HL-60 (cell line): ENCODE data around the gene TUBD1.
A peak's percentile ranks its signal among the peaks of the same experiment; 100 is the strongest.

Experiments
- DNase-seq, 2 experiments: peaks; one replicate each; pipeline ENCODE4 v3.0.0-alpha.2; 2010 to 2020; ENCODE audit warnings: low read depth in 1 of 2, low spot score in 1 of 2
- H3K27ac ChIP-seq: fragments of 250-450 bp; sonication (Bioruptor Pico); replicated peaks from 2 replicates; pipeline ENCODE4 v1.5.1; 2020; ENCODE audit warnings: mild to moderate bottlenecking, moderate library complexity
- H3K27me3 ChIP-seq: fragments of 250-450 bp; sonication (Bioruptor Pico); 2 replicates; pipeline ENCODE4 v1.5.1; 2021; ENCODE audit warnings: mild to moderate bottlenecking, moderate library complexity; ENCODE audit not compliant: insufficient read depth, poor library complexity, severe bottlenecking
- H3K4me3 ChIP-seq: replicated peaks from 2 replicates; pipeline ENCODE4 v1.5.1; 2011; ENCODE audit warnings: mild to moderate bottlenecking, control low read depth, low read length; ENCODE audit not compliant: insufficient read depth
- CTCF ChIP-seq: IDR thresholded peaks from one replicate; pipeline ENCODE4 v1.5.1; 2011; ENCODE audit warnings: low read length, control low read depth, inconsistent platforms; ENCODE audit not compliant: insufficient read depth
- GABPA ChIP-seq: IDR thresholded peaks from 2 replicates; pipeline ENCODE4 v1.6.1; 2012; ENCODE audit warnings: low read depth
- POLR2AphosphoS5 ChIP-seq: IDR thresholded peaks from 2 replicates; pipeline ENCODE4 v1.6.1; 2012; ENCODE audit warnings: low read depth
- REST ChIP-seq: IDR thresholded peaks from 2 replicates; pipeline ENCODE4 v1.6.1; 2012; ENCODE audit warnings: low read depth; ENCODE audit not compliant: insufficient replicate concordance
- SPI1 ChIP-seq: IDR thresholded peaks from 2 replicates; pipeline ENCODE4 v1.6.1; 2012; ENCODE audit warnings: low read depth, mild to moderate bottlenecking, borderline replicate concordance
- microRNA-seq: library from miRNA; unstranded; fragments of <30 nt; microRNA quantifications from one replicate; pipeline ENCODE4, GENCODE V29; 2018

Gene TUBD1

GRCh38 chr17:59811209-59811608 lies 81.5 kb downstream of the TUBD1 start:
- H3K27ac ChIP-seq, result peak overlapping the region; percentile 58
- DNase-seq, result no peak
- no peak for TF ChIP-seq SPI1
- no peaks in the 10 kb centered on the region for H3K27me3 ChIP-seq
- H3K4me3 ChIP-seq, result no peak overlapping the region

DNA sequence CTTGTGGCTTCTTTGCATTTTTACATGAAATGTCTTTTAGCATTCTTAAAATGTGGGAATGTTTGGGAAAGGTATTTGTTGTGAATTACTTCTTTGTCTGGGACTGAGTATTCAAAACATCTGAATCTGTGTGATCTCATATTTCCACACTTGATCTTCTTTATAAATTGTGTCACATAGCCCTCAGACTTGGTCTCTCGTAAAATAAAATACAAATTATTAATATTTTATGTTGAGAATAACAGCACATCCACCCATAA lies 81.9 kb downstream of the TUBD1 start:
- TF ChIP-seq CTCF (no peak), SPI1 (no peak), GABPA (no peak), POLR2AphosphoS5 (no peak), REST (no peak)
- no peaks in the 10 kb centered on the region for H3K27me3 ChIP-seq
- H3K4me3 ChIP-seq, result no peak overlapping the region
- H3K27ac ChIP-seq, result no peak overlapping the region
- no peak for DNase-seq

Small RNA genes within 50 kb of the gene (microRNA-seq; reads per million reads assigned to microRNA genes)
- 434,975 reads per million, percentile 100 among the genes with 10 or more reads in this experiment for gene MIR21
